Measurements from ENCODE around the gene ZNF532. TPM values are rescaled to one million over a fixed set of nuclear protein-coding genes. Genes with fewer than 3 reads are reported as not detected.
"Not testable (repeated sequence)": the region's sequence is repeated elsewhere in the genome, so short reads cannot be mapped to it uniquely, and the experiment has no call there.

ZNF532 gene, protein sequence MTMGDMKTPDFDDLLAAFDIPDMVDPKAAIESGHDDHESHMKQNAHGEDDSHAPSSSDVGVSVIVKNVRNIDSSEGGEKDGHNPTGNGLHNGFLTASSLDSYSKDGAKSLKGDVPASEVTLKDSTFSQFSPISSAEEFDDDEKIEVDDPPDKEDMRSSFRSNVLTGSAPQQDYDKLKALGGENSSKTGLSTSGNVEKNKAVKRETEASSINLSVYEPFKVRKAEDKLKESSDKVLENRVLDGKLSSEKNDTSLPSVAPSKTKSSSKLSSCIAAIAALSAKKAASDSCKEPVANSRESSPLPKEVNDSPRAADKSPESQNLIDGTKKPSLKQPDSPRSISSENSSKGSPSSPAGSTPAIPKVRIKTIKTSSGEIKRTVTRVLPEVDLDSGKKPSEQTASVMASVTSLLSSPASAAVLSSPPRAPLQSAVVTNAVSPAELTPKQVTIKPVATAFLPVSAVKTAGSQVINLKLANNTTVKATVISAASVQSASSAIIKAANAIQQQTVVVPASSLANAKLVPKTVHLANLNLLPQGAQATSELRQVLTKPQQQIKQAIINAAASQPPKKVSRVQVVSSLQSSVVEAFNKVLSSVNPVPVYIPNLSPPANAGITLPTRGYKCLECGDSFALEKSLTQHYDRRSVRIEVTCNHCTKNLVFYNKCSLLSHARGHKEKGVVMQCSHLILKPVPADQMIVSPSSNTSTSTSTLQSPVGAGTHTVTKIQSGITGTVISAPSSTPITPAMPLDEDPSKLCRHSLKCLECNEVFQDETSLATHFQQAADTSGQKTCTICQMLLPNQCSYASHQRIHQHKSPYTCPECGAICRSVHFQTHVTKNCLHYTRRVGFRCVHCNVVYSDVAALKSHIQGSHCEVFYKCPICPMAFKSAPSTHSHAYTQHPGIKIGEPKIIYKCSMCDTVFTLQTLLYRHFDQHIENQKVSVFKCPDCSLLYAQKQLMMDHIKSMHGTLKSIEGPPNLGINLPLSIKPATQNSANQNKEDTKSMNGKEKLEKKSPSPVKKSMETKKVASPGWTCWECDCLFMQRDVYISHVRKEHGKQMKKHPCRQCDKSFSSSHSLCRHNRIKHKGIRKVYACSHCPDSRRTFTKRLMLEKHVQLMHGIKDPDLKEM (N-terminal part only)
- 1 to 10 TPM; 4.0 to 4.8 TPM for total RNA-seq

GRCh38 chr18:58864146-58865032 is at the start of gene ZNF532:
Gene ZNF532, plus strand, starts transcription at chr18:58864877. CDS start in a region left out here.
- peaks cover 62% of the 10 kb centered on the region for H3K27me3 Mint-ChIP-seq
- H3K9me3 Mint-ChIP-seq, result no peaks in the 10 kb centered on the region
- H3K36me3 Mint-ChIP-seq, result no peaks in the 10 kb centered on the region
- H3K27ac Mint-ChIP-seq, result no peak within 1 kb of the TSS
- POLR2A ChIA-PET, result no interaction called here
- H3K4me1 Mint-ChIP-seq, result peaks cover 5% of the 10 kb centered on the region
- no peak for DNase-seq
- peak within 1 kb of the TSS; percentile 18 for H3K4me3 Mint-ChIP-seq
- ATAC-seq (ENCODE audit: low read depth), result no peak

DNA sequence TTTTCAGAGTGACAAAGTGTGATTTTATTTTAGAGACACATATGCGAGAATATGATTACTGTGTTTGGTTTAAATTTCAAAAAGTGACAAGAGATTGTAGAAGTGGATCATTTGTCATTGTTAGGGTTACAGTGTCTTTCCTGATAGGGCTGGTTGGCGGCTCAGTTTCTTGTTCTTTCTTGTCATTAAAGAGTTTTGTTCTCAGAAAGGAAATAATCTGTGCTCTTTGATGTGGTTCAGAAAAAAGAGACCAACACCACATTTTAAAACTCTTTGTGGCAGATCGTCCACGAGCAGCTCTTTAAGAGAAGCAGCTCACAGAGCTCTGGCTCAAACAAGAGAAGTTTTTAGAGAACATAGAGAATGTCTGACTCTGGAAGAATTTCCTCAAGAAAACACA is 45.6 kb upstream of the ZNF532 start:
- Mint-ChIP-seq H3K9me3 (peaks cover 3% of the 10 kb centered on the region), H3K27ac (no peak overlapping the region), H3K4me3 (no peak overlapping the region), H3K27me3 (peaks cover 81% of the 10 kb centered on the region), H3K4me1 (peaks cover 11% of the 10 kb centered on the region), H3K36me3 (no peaks in the 10 kb centered on the region)
- POLR2A ChIA-PET, result no interaction called here
- DNase-seq (no peak), ATAC-seq (ENCODE audit: low read depth) (peak; percentile 90)

- Mint-ChIP-seq H3K27me3 (peaks cover 79% of the 10 kb centered on the region), H3K36me3 (no peaks in the 10 kb centered on the region), H3K27ac (no peak overlapping the region), H3K4me1 (peaks cover 13% of the 10 kb centered on the region), H3K4me3 (no peak overlapping the region), H3K9me3 (no peaks in the 10 kb centered on the region)
- DNase-seq, result no peak
- ATAC-seq (ENCODE audit: low read depth), result no peak
- POLR2A ChIA-PET, result no interaction called here
Measured at GRCh38 chr18:58820251-58820650, 44.4 kb upstream of the ZNF532 start.

GRCh38 chr18:58822944-58823343 is 41.7 kb upstream of the ZNF532 start:
- no peak overlapping the region for H3K27ac Mint-ChIP-seq
- peaks cover 2% of the 10 kb centered on the region for H3K9me3 Mint-ChIP-seq
- H3K27me3 Mint-ChIP-seq, result peaks cover 68% of the 10 kb centered on the region
- H3K4me3 Mint-ChIP-seq, result no peak overlapping the region
- H3K36me3 Mint-ChIP-seq, result no peaks in the 10 kb centered on the region
- POLR2A ChIA-PET, result no interaction called here
- ATAC-seq (ENCODE audit: low read depth) (no peak), DNase-seq (no peak)
- H3K4me1 Mint-ChIP-seq, result peaks cover 13% of the 10 kb centered on the region

DNA sequence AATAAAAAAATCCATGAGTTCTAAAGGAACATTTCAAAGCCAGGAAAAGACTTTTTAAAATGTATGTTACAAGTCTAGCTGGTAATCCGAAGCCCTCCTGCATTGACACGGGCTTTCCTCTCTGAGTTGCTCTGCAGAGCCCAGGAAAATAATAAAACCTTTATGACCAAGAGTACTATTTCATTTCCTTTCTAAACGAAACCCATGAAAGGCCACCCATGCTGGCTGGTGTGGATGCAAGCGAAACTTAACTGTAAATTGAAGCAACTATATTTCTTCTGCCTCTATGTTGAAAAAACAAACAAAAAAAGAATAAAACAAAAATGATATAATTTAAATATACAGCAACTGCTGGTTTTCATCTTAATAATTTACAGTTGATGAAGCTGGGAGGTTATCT is 41.3 kb upstream of the ZNF532 start:
- POLR2A ChIA-PET, result no interaction called here
- Mint-ChIP-seq H3K27me3 (peaks cover 66% of the 10 kb centered on the region), H3K9me3 (peaks cover 2% of the 10 kb centered on the region), H3K36me3 (no peaks in the 10 kb centered on the region), H3K4me3 (no peak overlapping the region), H3K4me1 (peaks cover 13% of the 10 kb centered on the region), H3K27ac (no peak overlapping the region)
- no peak for DNase-seq
- no peak for ATAC-seq (ENCODE audit: low read depth)

- H3K9me3 Mint-ChIP-seq; POLR2A ChIA-PET; ATAC-seq (ENCODE audit: low read depth); DNase-seq; H3K4me1 Mint-ChIP-seq; H3K27ac Mint-ChIP-seq; H3K36me3 Mint-ChIP-seq; H3K4me3 Mint-ChIP-seq: not testable (repeated sequence)
- peaks cover 68% of the 10 kb centered on the region for H3K27me3 Mint-ChIP-seq
Measured at GRCh38 chr18:58826926-58827325, 37.8 kb upstream of the ZNF532 start.

DNA sequence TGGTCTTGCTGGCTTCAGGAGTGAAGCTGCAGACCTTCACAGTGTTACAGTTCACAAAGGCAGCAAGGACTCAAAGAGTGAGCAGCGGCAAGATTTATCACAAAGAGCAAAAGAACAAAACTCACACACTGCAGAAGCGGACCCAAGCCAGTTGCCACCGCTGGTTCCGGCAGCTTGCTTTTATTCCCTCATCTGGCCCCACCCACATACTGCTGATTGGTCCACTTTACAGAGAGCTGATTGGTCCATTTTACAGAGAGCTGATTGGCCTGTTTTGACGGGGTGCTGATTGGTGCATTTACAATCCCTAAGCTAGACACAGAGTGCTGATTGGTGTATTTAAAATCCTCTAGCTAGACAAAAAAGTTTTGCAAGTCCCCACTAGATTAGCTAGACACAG is 37.2 kb upstream of the ZNF532 start:
- Mint-ChIP-seq H3K27me3 (peaks cover 68% of the 10 kb centered on the region), H3K4me3 (no peak overlapping the region), H3K36me3 (no peaks in the 10 kb centered on the region), H3K9me3 (peaks cover 2% of the 10 kb centered on the region), H3K4me1 (peaks cover 2% of the 10 kb centered on the region), H3K27ac (no peak overlapping the region)
- ATAC-seq (ENCODE audit: low read depth) (no peak), DNase-seq (no peak)
- POLR2A ChIA-PET, result no interaction called here

DNA sequence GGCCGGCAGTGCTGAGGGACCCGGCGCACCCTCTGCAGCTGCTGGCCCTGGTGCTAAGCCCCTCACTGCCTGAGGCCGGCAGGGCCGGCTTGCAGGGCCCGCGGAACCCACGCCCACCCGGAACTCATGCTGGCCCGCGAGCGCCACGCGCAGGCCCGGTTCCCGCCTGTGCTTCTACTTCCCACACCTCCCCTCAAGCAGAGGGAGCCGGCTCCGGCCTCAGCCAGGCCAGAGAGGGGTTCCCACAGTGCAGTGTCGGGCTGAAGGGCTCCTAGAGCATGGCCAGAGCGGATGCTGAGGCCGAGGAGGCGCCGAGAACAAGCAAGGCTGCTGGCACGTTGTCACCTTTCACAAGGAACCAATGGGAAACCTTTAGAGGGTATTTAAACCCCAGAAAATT is 36.8 kb upstream of the ZNF532 start:
- Mint-ChIP-seq H3K36me3 (no peaks in the 10 kb centered on the region), H3K27ac (no peak overlapping the region), H3K9me3 (peaks cover 2% of the 10 kb centered on the region), H3K4me3 (no peak overlapping the region), H3K27me3 (peaks cover 68% of the 10 kb centered on the region), H3K4me1 (peaks cover 2% of the 10 kb centered on the region)
- ATAC-seq (ENCODE audit: low read depth) (no peak), DNase-seq (no peak)
- POLR2A ChIA-PET, result no interaction called here

DNA sequence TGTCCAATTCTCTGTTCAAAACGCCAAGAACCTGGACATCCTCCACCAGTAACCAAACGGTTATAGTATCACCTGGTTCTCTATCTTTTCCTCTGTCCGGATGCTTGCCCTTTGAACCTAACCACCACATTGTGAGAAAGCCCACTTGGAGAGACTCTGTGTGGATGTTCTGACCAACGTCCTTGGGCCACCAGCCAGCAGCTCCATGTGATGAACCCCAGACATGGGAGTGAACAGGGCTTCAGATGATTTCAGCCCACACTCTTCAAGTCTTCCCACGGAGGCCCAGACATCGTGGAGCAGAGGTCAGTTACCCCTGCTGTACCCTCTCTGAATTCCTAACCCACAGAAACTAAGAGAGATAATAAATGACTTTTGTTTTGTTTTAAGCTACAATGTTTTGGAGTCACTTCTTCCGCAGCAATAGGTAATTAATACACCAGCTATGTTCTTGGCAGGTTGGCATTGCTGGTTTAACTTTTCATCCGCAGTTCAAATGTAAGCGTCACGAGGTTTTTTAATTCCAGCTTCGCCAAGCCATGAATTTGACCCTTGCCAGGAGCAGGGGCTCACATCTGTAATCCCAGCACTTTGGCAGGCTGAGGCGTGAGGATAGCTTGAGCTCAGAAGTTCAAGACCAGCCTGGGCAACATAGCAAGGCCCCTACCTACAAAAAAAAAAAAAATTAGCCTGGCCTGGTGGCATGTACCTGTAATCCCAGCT is 36.1 kb upstream of the ZNF532 start:
- H3K27me3 Mint-ChIP-seq, result peaks cover 67% of the 10 kb centered on the region
- no peaks in the 10 kb centered on the region for H3K36me3 Mint-ChIP-seq
- ATAC-seq (ENCODE audit: low read depth) (no peak), DNase-seq (no peak)
- H3K27ac Mint-ChIP-seq, result no peak overlapping the region
- H3K9me3 Mint-ChIP-seq, result peaks cover 2% of the 10 kb centered on the region
- peaks cover 2% of the 10 kb centered on the region for H3K4me1 Mint-ChIP-seq
- POLR2A ChIA-PET, result no interaction called here
- H3K4me3 Mint-ChIP-seq, result no peak overlapping the region

DNA sequence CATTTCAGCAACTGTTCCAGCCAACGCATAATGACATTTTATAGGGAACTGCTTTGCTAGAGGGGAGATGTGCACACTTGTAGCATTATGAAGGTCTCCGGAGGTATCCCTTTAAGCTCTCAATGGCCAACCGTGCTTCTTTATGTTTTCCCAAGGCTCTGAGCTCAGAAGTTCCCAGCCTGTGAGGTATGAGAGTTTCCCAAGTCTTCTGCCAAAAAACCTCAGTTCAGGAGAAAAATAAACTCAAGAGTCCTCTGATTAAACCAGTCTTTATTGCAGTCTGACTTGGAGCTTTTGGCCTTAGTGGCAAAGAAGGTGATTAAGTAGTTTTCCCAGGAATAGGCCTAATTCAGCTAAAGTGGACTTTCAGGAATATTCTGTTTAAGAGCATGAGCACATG is 35.4 kb upstream of the ZNF532 start:
- peaks cover 64% of the 10 kb centered on the region for H3K27me3 Mint-ChIP-seq
- peaks cover 2% of the 10 kb centered on the region for H3K4me1 Mint-ChIP-seq
- no peaks in the 10 kb centered on the region for H3K36me3 Mint-ChIP-seq
- POLR2A ChIA-PET, result no interaction called here
- H3K27ac Mint-ChIP-seq, result no peak overlapping the region
- H3K4me3 Mint-ChIP-seq, result no peak overlapping the region
- ATAC-seq (ENCODE audit: low read depth) (no peak), DNase-seq (no peak)
- peaks cover 2% of the 10 kb centered on the region for H3K9me3 Mint-ChIP-seq

DNA sequence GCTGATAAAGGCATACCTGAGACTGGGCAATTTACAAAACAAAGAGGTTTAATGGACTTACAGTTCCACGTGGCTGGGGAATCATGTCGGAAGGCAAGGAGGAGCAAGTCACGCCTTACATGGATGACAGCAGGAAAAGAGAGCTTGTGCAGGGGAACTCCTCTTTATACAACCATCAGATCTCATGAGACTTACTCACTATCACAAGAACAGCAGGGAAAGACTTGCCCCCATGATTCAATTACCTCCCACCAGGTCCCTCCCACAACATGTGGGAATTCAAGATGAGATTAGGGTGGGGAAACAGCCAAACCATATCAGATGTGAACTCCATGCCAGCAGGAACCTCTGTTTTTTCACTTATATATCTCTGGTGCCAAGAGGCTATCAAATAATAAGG is 34.8 kb upstream of the ZNF532 start:
- H3K27ac Mint-ChIP-seq; DNase-seq; H3K9me3 Mint-ChIP-seq; H3K4me3 Mint-ChIP-seq; H3K4me1 Mint-ChIP-seq; ATAC-seq (ENCODE audit: low read depth); POLR2A ChIA-PET; H3K36me3 Mint-ChIP-seq: not testable (repeated sequence)
- peaks cover 63% of the 10 kb centered on the region for H3K27me3 Mint-ChIP-seq

- ATAC-seq (ENCODE audit: low read depth) (no peak), DNase-seq (no peak)
- Mint-ChIP-seq H3K36me3 (no peaks in the 10 kb centered on the region), H3K4me3 (no peak overlapping the region), H3K27me3 (peaks cover 52% of the 10 kb centered on the region), H3K4me1 (no peaks in the 10 kb centered on the region), H3K27ac (no peak overlapping the region), H3K9me3 (peaks cover 2% of the 10 kb centered on the region)
- POLR2A ChIA-PET, result no interaction called here
Measured at GRCh38 chr18:58831606-58832005, 33.1 kb upstream of the ZNF532 start.
